ENCODE measurements around the gene C19orf38. TPM values are rescaled to one million over a fixed set of nuclear protein-coding genes. Genes with fewer than 3 reads are reported as not detected.

C19orf38 gene
- polyA plus RNA-seq (2013), result 22.1 TPM

GRCh38 chr19:10848230-10848856, at the start of gene C19orf38:
Gene C19orf38 (plus strand): TSS chr19:10848415. CDS start chr19:10848509, 94 bp downstream.
- POLR2A ChIA-PET, result interaction anchor here (0.8 kb wide), 1 partner anchor 76 kb away, joined by 5 read pairs; no protein-coding TSS in a partner anchor
- H3K27ac ChIP-seq (ENCODE audit: insufficient read depth in 1 of 2, low read depth in 1 of 2, low read length in 2 of 2, poor library complexity in 1 of 2, severe bottlenecking in 2 of 2), result peak within 1 kb of the TSS in 1 of 2 experiments; percentile 71

GRCh38 chr19:10800488-10800887, 47.7 kb upstream of the C19orf38 start:
- ChIA-PET POLR2A (no interaction called here), CTCF (interaction anchor here (1.0 kb wide), 1 partner anchor 12 kb away, joined by 4 read pairs; no protein-coding TSS in a partner anchor)
- Histone ChIP-seq H3K9me3 (ENCODE audit: control extremely low read depth in 1 of 5, control insufficient read depth in 4 of 5, insufficient read depth in 2 of 5, low read depth in 1 of 5, low read length in 4 of 5) (peaks cover 0 to 10% (median 0%) of the 10 kb centered on the region in 5 experiments), H3K27me3 (replicated peaks in 2 of 5; ENCODE audit: control insufficient read depth in 4 of 5, insufficient read depth in 5 of 5, low read length in 4 of 5) (no peaks in the 10 kb centered on the region), H3K4me3 (ENCODE audit: control insufficient read depth in 1 of 7, extremely low read depth in 1 of 7, insufficient read depth in 4 of 7, low read depth in 2 of 7, low read length in 6 of 7) (no peak overlapping the region), H3K36me3 (ENCODE audit: control insufficient read depth in 4 of 4, insufficient read depth in 4 of 4, low read length in 3 of 4) (peaks cover 23 to 83% (median 65%) of the 10 kb centered on the region in 4 experiments), H3K27ac (ENCODE audit: insufficient read depth in 1 of 2, low read depth in 1 of 2, low read length in 2 of 2, poor library complexity in 1 of 2, severe bottlenecking in 2 of 2) (no peak overlapping the region), H3K4me1 (ENCODE audit: control extremely low read depth in 1 of 4, control insufficient read depth in 4 of 4, insufficient read depth in 4 of 4, low read length in 3 of 4) (no peaks in the 10 kb centered on the region)
- DNase-seq, result no peak
- 92% methylated on average over 9 of the region's 9 CpGs for WGBS (ENCODE audit: insufficient coverage)

More at GRCh38 chr19:10848230-10848856, at the start of gene C19orf38:
- Histone ChIP-seq H3K4me1 (ENCODE audit: control extremely low read depth in 1 of 4, control insufficient read depth in 4 of 4, insufficient read depth in 4 of 4, low read length in 3 of 4) (peaks cover 3 to 13% (median 11%) of the 10 kb centered on the region in 4 experiments), H3K4me3 (ENCODE audit: control insufficient read depth in 1 of 7, extremely low read depth in 1 of 7, insufficient read depth in 4 of 7, low read depth in 2 of 7, low read length in 6 of 7) (peak within 1 kb of the TSS; percentile 22 to 80 (median 52)), H3K27me3 (replicated peaks in 2 of 5; ENCODE audit: control insufficient read depth in 4 of 5, insufficient read depth in 5 of 5, low read length in 4 of 5) (no peaks in the 10 kb centered on the region), H3K9me3 (ENCODE audit: control extremely low read depth in 1 of 5, control insufficient read depth in 4 of 5, insufficient read depth in 2 of 5, low read depth in 1 of 5, low read length in 4 of 5) (peaks cover 0 to 10% (median 4%) of the 10 kb centered on the region in 5 experiments), H3K36me3 (ENCODE audit: control insufficient read depth in 4 of 4, insufficient read depth in 4 of 4, low read length in 3 of 4) (peaks cover 3 to 13% (median 6%) of the 10 kb centered on the region in 4 experiments)
- WGBS (ENCODE audit: insufficient coverage), result 0% methylated on average over 9 of the region's 14 CpGs
- CTCF ChIA-PET, result interaction anchor here (1.7 to 10.0 kb wide), 2 partner anchors 13 to 15 kb away, joined by 3 to 97 read pairs; partner anchors contain the start of gene TMED1
- peak; percentile 26 to 74 (median 71) for DNase-seq

- no peak overlapping the region for H3K27ac ChIP-seq (ENCODE audit: insufficient read depth in 1 of 2, low read depth in 1 of 2, low read length in 2 of 2, poor library complexity in 1 of 2, severe bottlenecking in 2 of 2)
- WGBS (ENCODE audit: insufficient coverage), result 100% methylated on average over 5 of the region's 5 CpGs
- POLR2A ChIA-PET, result no interaction called here
Observed at GRCh38 chr19:10802479-10802878, 45.7 kb upstream of the C19orf38 start.

GRCh38 chr19:10803252-10803651, 45.0 kb upstream of the C19orf38 start:
- Histone ChIP-seq H3K9me3 (ENCODE audit: control extremely low read depth in 1 of 5, control insufficient read depth in 4 of 5, insufficient read depth in 2 of 5, low read depth in 1 of 5, low read length in 4 of 5) (peaks cover 0 to 10% (median 0%) of the 10 kb centered on the region in 5 experiments), H3K4me1 (ENCODE audit: control extremely low read depth in 1 of 4, control insufficient read depth in 4 of 4, insufficient read depth in 4 of 4, low read length in 3 of 4) (no peaks in the 10 kb centered on the region), H3K27ac (ENCODE audit: insufficient read depth in 1 of 2, low read depth in 1 of 2, low read length in 2 of 2, poor library complexity in 1 of 2, severe bottlenecking in 2 of 2) (no peak overlapping the region), H3K4me3 (ENCODE audit: control insufficient read depth in 1 of 7, extremely low read depth in 1 of 7, insufficient read depth in 4 of 7, low read depth in 2 of 7, low read length in 6 of 7) (no peak overlapping the region), H3K27me3 (replicated peaks in 2 of 5; ENCODE audit: control insufficient read depth in 4 of 5, insufficient read depth in 5 of 5, low read length in 4 of 5) (no peaks in the 10 kb centered on the region), H3K36me3 (ENCODE audit: control insufficient read depth in 4 of 4, insufficient read depth in 4 of 4, low read length in 3 of 4) (peaks cover 20 to 68% (median 55%) of the 10 kb centered on the region in 4 experiments)
- ChIA-PET CTCF (no interaction called here), POLR2A (no interaction called here)
- 99% methylated on average over 8 of the region's 9 CpGs for WGBS (ENCODE audit: insufficient coverage)
- no peak for DNase-seq

More at GRCh38 chr19:10802479-10802878, 45.7 kb upstream of the C19orf38 start:
- CTCF ChIA-PET, result no interaction called here
- Histone ChIP-seq H3K4me3 (ENCODE audit: control insufficient read depth in 1 of 7, extremely low read depth in 1 of 7, insufficient read depth in 4 of 7, low read depth in 2 of 7, low read length in 6 of 7) (no peak overlapping the region), H3K4me1 (ENCODE audit: control extremely low read depth in 1 of 4, control insufficient read depth in 4 of 4, insufficient read depth in 4 of 4, low read length in 3 of 4) (no peaks in the 10 kb centered on the region), H3K9me3 (ENCODE audit: control extremely low read depth in 1 of 5, control insufficient read depth in 4 of 5, insufficient read depth in 2 of 5, low read depth in 1 of 5, low read length in 4 of 5) (peaks cover 0 to 10% (median 0%) of the 10 kb centered on the region in 5 experiments), H3K27me3 (replicated peaks in 2 of 5; ENCODE audit: control insufficient read depth in 4 of 5, insufficient read depth in 5 of 5, low read length in 4 of 5) (no peaks in the 10 kb centered on the region), H3K36me3 (ENCODE audit: control insufficient read depth in 4 of 4, insufficient read depth in 4 of 4, low read length in 3 of 4) (peaks cover 20 to 70% (median 59%) of the 10 kb centered on the region in 4 experiments)
- no peak for DNase-seq

- H3K36me3 ChIP-seq (ENCODE audit: control insufficient read depth in 4 of 4, insufficient read depth in 4 of 4, low read length in 3 of 4), result peaks cover 20 to 69% (median 50%) of the 10 kb centered on the region in 4 experiments
- H3K4me1 ChIP-seq (ENCODE audit: control extremely low read depth in 1 of 4, control insufficient read depth in 4 of 4, insufficient read depth in 4 of 4, low read length in 3 of 4), result peaks cover 5 to 17% (median 17%) of the 10 kb centered on the region in 4 experiments
- H3K9me3 ChIP-seq (ENCODE audit: control extremely low read depth in 1 of 5, control insufficient read depth in 4 of 5, insufficient read depth in 2 of 5, low read depth in 1 of 5, low read length in 4 of 5), result peaks cover 0 to 10% (median 0%) of the 10 kb centered on the region in 5 experiments
- ChIA-PET CTCF (interaction anchor here (1.1 to 1.3 kb wide), 2 partner anchors 9 to 21 kb away, joined by 3 to 5 read pairs; no protein-coding TSS in a partner anchor), POLR2A (no interaction called here)
- WGBS (ENCODE audit: insufficient coverage), result 93% methylated on average over 9 of the region's 11 CpGs
- no peak for DNase-seq
- H3K27me3 ChIP-seq (replicated peaks in 2 of 5; ENCODE audit: control insufficient read depth in 4 of 5, insufficient read depth in 5 of 5, low read length in 4 of 5), result no peaks in the 10 kb centered on the region
- H3K4me3 ChIP-seq (ENCODE audit: control insufficient read depth in 1 of 7, extremely low read depth in 1 of 7, insufficient read depth in 4 of 7, low read depth in 2 of 7, low read length in 6 of 7), result no peak overlapping the region
- no peak overlapping the region for H3K27ac ChIP-seq (ENCODE audit: insufficient read depth in 1 of 2, low read depth in 1 of 2, low read length in 2 of 2, poor library complexity in 1 of 2, severe bottlenecking in 2 of 2)
Observed at GRCh38 chr19:10805065-10805757, 43.0 kb upstream of the C19orf38 start.

GRCh38 chr19:10805758-10806247, 42.4 kb upstream of the C19orf38 start:
- no peak for DNase-seq
- Histone ChIP-seq H3K9me3 (ENCODE audit: control extremely low read depth in 1 of 5, control insufficient read depth in 4 of 5, insufficient read depth in 2 of 5, low read depth in 1 of 5, low read length in 4 of 5) (peaks cover 0 to 10% (median 0%) of the 10 kb centered on the region in 5 experiments), H3K27ac (ENCODE audit: insufficient read depth in 1 of 2, low read depth in 1 of 2, low read length in 2 of 2, poor library complexity in 1 of 2, severe bottlenecking in 2 of 2) (no peak overlapping the region), H3K36me3 (ENCODE audit: control insufficient read depth in 4 of 4, insufficient read depth in 4 of 4, low read length in 3 of 4) (peaks cover 18 to 68% (median 45%) of the 10 kb centered on the region in 4 experiments), H3K4me3 (ENCODE audit: control insufficient read depth in 1 of 7, extremely low read depth in 1 of 7, insufficient read depth in 4 of 7, low read depth in 2 of 7, low read length in 6 of 7) (no peak overlapping the region), H3K4me1 (ENCODE audit: control extremely low read depth in 1 of 4, control insufficient read depth in 4 of 4, insufficient read depth in 4 of 4, low read length in 3 of 4) (peaks cover 5 to 23% (median 21%) of the 10 kb centered on the region in 4 experiments), H3K27me3 (replicated peaks in 2 of 5; ENCODE audit: control insufficient read depth in 4 of 5, insufficient read depth in 5 of 5, low read length in 4 of 5) (no peaks in the 10 kb centered on the region)
- 92% methylated on average over 7 of the region's 11 CpGs for WGBS (ENCODE audit: insufficient coverage)
- POLR2A ChIA-PET, result no interaction called here
- CTCF ChIA-PET, result interaction anchor here (1.0 to 1.9 kb wide), 3 partner anchors 10 to 88 kb away, joined by 3 to 5 read pairs (median 5); partner anchors contain the start of gene DNM2
